Neuronal stem cell (in vitro differentiated cells): ENCODE results near the gene SLC22A3.

Experiments
- DNase-seq: peaks from one replicate; pipeline ENCODE4 v3.0.0-alpha.2; 2013; ENCODE audit warnings: low spot score
- H2AFZ ChIP-seq: one replicate; pipeline ENCODE4 v1.6.1; 2013; ENCODE audit warnings: mild to moderate bottlenecking, low read length, inconsistent platforms
- H2AK5ac ChIP-seq: 2 replicates; pipeline ENCODE4 v1.6.1; 2013; ENCODE audit warnings: low read depth, mild to moderate bottlenecking, inconsistent platforms, low read length, moderate library complexity, mixed read lengths
- H2BK120ac ChIP-seq: 2 replicates; pipeline ENCODE4 v1.6.1; 2013; ENCODE audit warnings: low read depth, mild to moderate bottlenecking, inconsistent platforms, low read length, moderate library complexity, mixed read lengths
- H2BK12ac ChIP-seq: one replicate; pipeline ENCODE4 v1.6.1; 2013; ENCODE audit warnings: low read length, inconsistent platforms
- H2BK15ac ChIP-seq: 2 replicates; pipeline ENCODE4 v1.6.1; 2013; ENCODE audit warnings: mild to moderate bottlenecking, low read length, inconsistent platforms, mixed read lengths
- H2BK5ac ChIP-seq: one replicate; pipeline ENCODE4 v1.6.1; 2013; ENCODE audit warnings: inconsistent platforms, mild to moderate bottlenecking, low read length, moderate library complexity
- H3K14ac ChIP-seq: one replicate; pipeline ENCODE4 v1.6.1; 2013; ENCODE audit warnings: low read length, inconsistent platforms
- H3K18ac ChIP-seq: 2 replicates; pipeline ENCODE4 v1.6.1; 2013; ENCODE audit warnings: low read length, inconsistent platforms
- H3K23ac ChIP-seq: 2 replicates; pipeline ENCODE4 v1.6.1; 2013; ENCODE audit warnings: low read depth, mild to moderate bottlenecking, mixed read lengths, low read length, inconsistent platforms; ENCODE audit not compliant: poor library complexity
- H3K27ac ChIP-seq: replicated peaks from 3 replicates; pipeline ENCODE4 v1.5.1; 2013; ENCODE audit warnings: low read length, inconsistent platforms
- H3K27me3 ChIP-seq, 3 experiments: 2 replicates each; pipeline ENCODE4 v1.6.1; 2013; ENCODE audit warnings: low read length in 3 of 3, mild to moderate bottlenecking in 2 of 3, inconsistent platforms in 1 of 3, low read depth in 1 of 3, mixed read lengths in 1 of 3, moderate library complexity in 1 of 3; ENCODE audit not compliant: control insufficient read depth in 3 of 3, insufficient read depth in 3 of 3
- H3K36me3 ChIP-seq, 2 donors: replicated peaks in 1 of 2; 2 replicates each; pipeline ENCODE4 v1.6.1; 2013; ENCODE audit warnings: low read length in 2 of 2; ENCODE audit not compliant: control insufficient read depth in 2 of 2, insufficient read depth in 2 of 2
- H3K4ac ChIP-seq: 2 replicates; pipeline ENCODE4 v1.6.1; 2013; ENCODE audit warnings: inconsistent platforms, mild to moderate bottlenecking, low read length, moderate library complexity
- H3K4me1 ChIP-seq, 2 donors: 1 replicate in 1 of 2; 2 replicates in 1 of 2; pipeline ENCODE4 v1.6.1; 2013; ENCODE audit warnings: low read length in 2 of 2, low read depth in 1 of 2; ENCODE audit not compliant: control insufficient read depth in 2 of 2, insufficient read depth in 1 of 2
- H3K4me2 ChIP-seq: one replicate; pipeline ENCODE4 v1.6.1; 2013; ENCODE audit warnings: mild to moderate bottlenecking, low read length, inconsistent platforms; ENCODE audit not compliant: insufficient read depth, poor library complexity, severe bottlenecking
- H3K4me3 ChIP-seq, 2 donors: 2 replicates each; pipeline ENCODE4 v1.5.1; 2013; ENCODE audit warnings: low read length in 2 of 2, mild to moderate bottlenecking in 2 of 2, inconsistent platforms in 1 of 2, moderate library complexity in 1 of 2
- H3K79me1 ChIP-seq: one replicate; pipeline ENCODE4 v1.6.1; 2013; ENCODE audit warnings: low read depth, mild to moderate bottlenecking, inconsistent platforms, low read length, moderate library complexity
- H3K9ac ChIP-seq: one replicate; pipeline ENCODE4 v1.6.1; 2013; ENCODE audit warnings: mild to moderate bottlenecking, low read depth, low read length, inconsistent platforms; ENCODE audit not compliant: poor library complexity
- H3K9me3 ChIP-seq, 2 donors: replicated peaks in 1 of 2; 2 replicates each; pipeline versions ENCODE3 to v1.6.1; 2013; ENCODE audit warnings: low read length in 2 of 2, mild to moderate bottlenecking in 2 of 2, inconsistent platforms in 1 of 2, low read depth in 1 of 2, mixed read lengths in 1 of 2, moderate library complexity in 1 of 2; ENCODE audit not compliant: control insufficient read depth in 2 of 2, insufficient read depth in 1 of 2
- H4K8ac ChIP-seq: one replicate; pipeline ENCODE4 v1.6.1; 2013; ENCODE audit warnings: low read depth, mild to moderate bottlenecking, inconsistent platforms, low read length, moderate library complexity
- H4K91ac ChIP-seq: one replicate; pipeline ENCODE4 v1.6.1; 2013; ENCODE audit warnings: low read length, low read depth, mild to moderate bottlenecking, inconsistent platforms; ENCODE audit not compliant: poor library complexity
- WGBS, 2 donors: extraction: QIAGEN DNeasy Blood & Tissue Kit; methylation state at CpG; one replicate each; pipeline ENCODE4 v1.1.7; 2013; ENCODE audit warnings: missing lambda C conversion rate in 2 of 2, mixed read lengths in 1 of 2; ENCODE audit not compliant: insufficient read length in 2 of 2, insufficient replicate concordance in 1 of 2; ENCODE audit errors: extremely low coverage in 2 of 2; 5-methylcytosine and 5-hydroxymethylcytosine counted together

SLC22A3 gene

DNA sequence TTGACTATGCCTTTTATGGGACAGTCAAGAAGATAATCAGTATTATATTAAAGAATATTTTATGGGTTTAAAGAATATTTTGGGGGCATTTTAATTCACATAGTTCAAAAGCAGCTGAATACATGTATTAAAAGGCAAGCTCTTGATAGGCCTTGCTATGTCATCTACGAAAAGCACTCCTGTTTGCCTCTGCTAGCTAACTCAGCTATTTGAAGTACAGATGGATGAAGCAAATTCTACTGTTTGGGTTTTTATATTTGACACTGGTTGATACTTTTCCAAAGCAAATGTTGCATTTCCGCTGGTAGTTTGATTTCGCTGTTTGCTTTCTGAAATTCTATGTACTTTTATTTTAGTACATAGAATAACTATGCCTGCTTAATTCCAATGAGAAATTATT lies 47.0 kb downstream of the SLC22A3 start:
- Histone ChIP-seq H4K8ac (no peak overlapping the region), H2BK12ac (no peak overlapping the region), H3K18ac (no peak overlapping the region), H3K4me1 (peaks cover 0 to 1% of the 10 kb centered on the region in 2 donors), H4K91ac (no peak overlapping the region), H3K23ac (no peak overlapping the region), H3K27ac (no peak overlapping the region), H3K4me2 (no peak overlapping the region), H3K4ac (no peak overlapping the region), H3K27me3 (no peaks in the 10 kb centered on the region), H2BK5ac (no peak overlapping the region), H3K79me1 (no peaks in the 10 kb centered on the region), H2AK5ac (no peak overlapping the region), H3K14ac (no peak overlapping the region), H3K9ac (no peak overlapping the region), H3K36me3 (no peaks in the 10 kb centered on the region), H2AFZ (no peak overlapping the region), H3K9me3 (no peaks in the 10 kb centered on the region), H3K4me3 (no peak overlapping the region), H2BK120ac (no peak overlapping the region), H2BK15ac (no peak overlapping the region)
- no peak for DNase-seq
- WGBS, 2 donors = no CpG with 5 or more reads among the region's 3 CpGs

- no peak overlapping the region for H3K4me3 ChIP-seq
- DNase-seq = no peak
- no peak overlapping the region for H3K27ac ChIP-seq
- WGBS, 2 donors = no CpG with 5 or more reads among the region's 1 CpG
- H2AFZ ChIP-seq = no peak overlapping the region
- no peaks in the 10 kb centered on the region for H3K79me1 ChIP-seq
- H2AK5ac ChIP-seq = no peak overlapping the region
- H3K18ac ChIP-seq = no peak overlapping the region
- H3K27me3 ChIP-seq = no peaks in the 10 kb centered on the region
- H3K9ac ChIP-seq = no peak overlapping the region
- H2BK15ac ChIP-seq = no peak overlapping the region
- H4K8ac ChIP-seq = no peak overlapping the region
- no peak overlapping the region for H2BK5ac ChIP-seq
- H2BK12ac ChIP-seq = no peak overlapping the region
- H2BK120ac ChIP-seq = no peak overlapping the region
- H3K4me1 ChIP-seq = peaks cover 0 to 1% of the 10 kb centered on the region in 2 donors
- no peak overlapping the region for H3K23ac ChIP-seq
- no peak overlapping the region for H3K14ac ChIP-seq
- no peak overlapping the region for H3K4ac ChIP-seq
- no peak overlapping the region for H3K4me2 ChIP-seq
- no peak overlapping the region for H4K91ac ChIP-seq
- no peaks in the 10 kb centered on the region for H3K9me3 ChIP-seq
- no peaks in the 10 kb centered on the region for H3K36me3 ChIP-seq
These were observed 48.1 kb downstream of the SLC22A3 start for GRCh38 chr6:160396292-160396691.

- Histone ChIP-seq H3K27ac (no peak overlapping the region), H2BK15ac (no peak overlapping the region), H4K91ac (no peak overlapping the region), H3K4me1 (peaks cover 0 to 1% of the 10 kb centered on the region in 2 donors), H3K27me3 (no peaks in the 10 kb centered on the region), H2AK5ac (no peak overlapping the region), H3K36me3 (no peaks in the 10 kb centered on the region), H3K4me2 (no peak overlapping the region), H3K9me3 (no peaks in the 10 kb centered on the region), H3K23ac (no peak overlapping the region), H2BK5ac (no peak overlapping the region), H2AFZ (no peak overlapping the region), H2BK120ac (no peak overlapping the region), H3K4me3 (no peak overlapping the region), H3K18ac (no peak overlapping the region), H3K4ac (no peak overlapping the region), H3K14ac (no peak overlapping the region), H3K9ac (no peak overlapping the region), H2BK12ac (no peak overlapping the region), H4K8ac (no peak overlapping the region), H3K79me1 (no peaks in the 10 kb centered on the region)
- WGBS, 2 donors = no CpG with 5 or more reads among the region's 3 CpGs
- no peak for DNase-seq
These were observed 50.6 kb downstream of the SLC22A3 start for GRCh38 chr6:160398674-160399271.

DNA sequence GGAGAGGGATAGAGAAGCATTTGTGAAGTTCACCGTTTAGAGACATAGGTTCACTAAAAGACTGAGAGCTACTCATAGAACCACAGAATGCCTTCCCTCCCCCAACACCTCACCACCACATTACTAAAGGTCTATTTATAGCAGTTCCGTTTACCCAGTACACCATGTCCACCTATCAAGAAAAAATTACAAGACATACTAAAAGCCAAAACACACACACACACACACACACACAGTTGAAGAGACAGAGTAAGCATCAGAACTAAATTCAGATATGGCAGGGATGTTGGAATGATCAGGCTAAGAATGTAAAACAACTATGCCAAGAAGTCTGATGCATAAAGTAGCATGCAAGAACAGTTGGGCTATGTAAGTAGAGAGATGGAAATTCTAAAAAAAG lies 52.3 kb downstream of the SLC22A3 start:
- no CpG with 5 or more reads among the region's 2 CpGs for WGBS, 2 donors
- H3K36me3 ChIP-seq = no peaks in the 10 kb centered on the region
- no peaks in the 10 kb centered on the region for H3K9me3 ChIP-seq
- H2BK15ac ChIP-seq = no peak overlapping the region
- H2AFZ ChIP-seq = no peak overlapping the region
- H2BK120ac ChIP-seq = no peak overlapping the region
- no peak overlapping the region for H4K8ac ChIP-seq
- no peak overlapping the region for H4K91ac ChIP-seq
- no peak overlapping the region for H2BK12ac ChIP-seq
- no peak for DNase-seq
- H2BK5ac ChIP-seq = no peak overlapping the region
- H3K4ac ChIP-seq = no peak overlapping the region
- H3K79me1 ChIP-seq = no peaks in the 10 kb centered on the region
- H3K4me3 ChIP-seq = no peak overlapping the region
- no peak overlapping the region for H2AK5ac ChIP-seq
- no peak overlapping the region for H3K27ac ChIP-seq
- no peak overlapping the region for H3K4me2 ChIP-seq
- no peak overlapping the region for H3K14ac ChIP-seq
- no peak overlapping the region for H3K9ac ChIP-seq
- no peaks in the 10 kb centered on the region for H3K4me1 ChIP-seq
- H3K23ac ChIP-seq = no peak overlapping the region
- H3K18ac ChIP-seq = no peak overlapping the region
- no peaks in the 10 kb centered on the region for H3K27me3 ChIP-seq
